ENCODE results near the gene EXOC3L2.

Gene EXOC3L2

DNA sequence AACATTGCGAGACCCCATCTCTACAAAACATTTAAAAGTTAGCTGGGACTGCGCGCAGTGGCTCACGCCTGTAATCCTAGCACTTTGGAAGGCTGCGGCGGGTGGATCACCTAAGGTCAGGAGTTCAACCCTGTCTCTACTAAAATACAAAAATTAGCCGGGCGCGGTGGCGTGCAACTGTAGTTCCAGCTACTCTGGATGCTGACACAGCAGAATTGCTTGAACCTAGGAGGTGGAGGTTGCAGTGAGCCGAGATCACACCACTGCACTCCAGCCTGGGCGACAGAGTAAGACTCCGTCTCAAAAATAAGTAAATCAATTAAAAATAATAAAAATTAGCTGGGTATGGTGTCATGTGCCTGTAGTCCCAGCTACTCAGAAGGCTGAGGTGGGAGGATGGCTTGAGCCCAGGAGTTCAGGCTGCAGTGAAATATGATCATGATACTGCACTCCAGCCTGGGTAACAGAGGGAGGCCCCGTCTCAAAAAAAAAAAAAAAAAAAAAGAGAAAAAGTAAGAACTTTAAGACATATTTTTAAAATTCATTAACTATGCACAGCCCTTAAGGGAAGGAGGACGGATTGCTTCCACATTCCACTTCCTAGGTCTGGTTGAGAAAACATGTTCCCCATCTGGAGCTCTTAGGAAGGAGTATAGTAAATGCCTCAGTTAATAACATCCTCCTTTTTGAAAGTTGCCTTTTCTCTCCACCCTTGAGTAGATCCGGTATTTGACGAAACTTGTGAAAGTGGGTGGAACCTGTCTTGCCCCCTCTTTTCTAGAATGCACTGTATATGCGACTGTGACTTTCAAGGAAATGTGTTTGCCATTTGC lies 26.1 kb downstream of the EXOC3L2 start:
- no peak for DNase-seq (ENCODE audit: low spot score)

DNA sequence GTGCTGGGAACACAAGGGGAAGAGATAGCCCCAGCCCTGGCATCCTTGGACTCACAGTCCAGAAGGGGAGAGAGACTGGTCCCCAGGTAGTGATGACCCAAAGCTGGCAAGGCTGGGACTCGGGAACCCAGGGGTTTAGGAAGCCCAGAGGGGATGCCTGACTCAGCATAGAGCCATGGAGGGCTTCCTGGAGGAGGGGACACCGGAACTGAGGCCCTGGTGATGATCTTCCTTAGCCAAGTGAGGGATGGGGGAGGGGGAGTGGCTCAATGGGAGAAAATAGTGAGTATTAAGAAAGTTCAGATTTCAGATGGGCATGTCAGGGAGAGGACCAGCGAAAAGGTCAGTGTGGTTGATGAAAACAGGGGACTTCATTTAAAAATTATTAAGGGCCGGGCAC lies 26.8 kb downstream of the EXOC3L2 start:
- no peak for DNase-seq (ENCODE audit: low spot score)

DNA sequence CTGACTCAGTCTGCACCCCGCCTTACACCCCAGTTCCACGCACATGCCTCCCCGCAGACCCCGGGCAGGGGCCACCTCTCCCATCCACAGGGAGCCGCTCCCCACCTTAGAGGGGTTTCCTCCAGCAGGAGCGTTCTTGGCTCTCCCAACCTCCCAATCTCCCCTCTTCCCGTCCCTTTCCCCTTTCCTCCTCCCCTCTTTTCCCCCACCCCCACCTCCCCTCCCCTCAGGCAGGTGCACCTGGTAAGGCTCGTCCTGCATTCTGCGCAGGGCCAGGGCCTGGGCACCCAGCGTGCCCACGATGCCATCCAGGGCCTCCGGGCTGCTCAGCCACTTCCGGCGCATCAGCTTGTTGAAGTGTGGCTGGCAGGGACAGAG lies 27.3 kb downstream of the EXOC3L2 start:
- DNase-seq (ENCODE audit: low spot score) = no peak

DNA sequence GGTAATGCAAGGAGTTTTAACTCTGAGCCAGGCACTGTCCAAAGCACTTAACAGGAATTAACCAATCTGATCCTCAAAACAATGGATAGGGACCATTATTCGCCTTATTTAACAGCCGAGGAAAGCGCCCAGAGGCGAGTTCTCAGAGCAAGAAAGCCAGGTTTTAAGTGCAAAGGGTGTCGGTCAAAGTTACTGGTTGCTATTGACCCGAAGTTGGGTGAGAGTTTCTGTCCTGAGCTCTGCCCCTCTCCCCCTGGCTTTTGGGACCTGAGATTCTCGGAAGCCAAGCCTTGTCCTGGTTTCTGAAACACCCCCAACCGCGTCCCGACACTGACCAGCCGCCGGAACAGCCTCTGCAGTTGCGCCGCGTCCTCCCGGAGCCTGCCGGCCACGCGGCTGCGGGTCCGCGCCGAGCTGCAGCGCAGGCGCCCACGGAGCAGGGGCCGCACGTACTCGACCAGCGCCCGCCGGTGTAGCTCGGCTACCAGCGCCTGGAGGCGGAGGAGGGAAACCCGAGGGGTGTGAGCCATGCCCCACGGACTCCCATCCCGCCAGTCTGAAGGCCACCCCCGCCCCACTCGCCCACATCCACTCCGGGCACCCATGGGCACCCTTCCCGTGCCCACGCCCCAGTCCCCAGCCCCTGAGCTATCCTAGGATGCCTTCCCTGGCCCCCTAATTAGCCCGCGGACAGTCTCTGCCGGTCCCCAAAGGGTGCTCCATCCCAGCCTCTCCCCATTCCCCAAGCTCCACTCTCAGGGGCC lies 27.8 kb downstream of the EXOC3L2 start:
- no peak for DNase-seq (ENCODE audit: low spot score)

DNA sequence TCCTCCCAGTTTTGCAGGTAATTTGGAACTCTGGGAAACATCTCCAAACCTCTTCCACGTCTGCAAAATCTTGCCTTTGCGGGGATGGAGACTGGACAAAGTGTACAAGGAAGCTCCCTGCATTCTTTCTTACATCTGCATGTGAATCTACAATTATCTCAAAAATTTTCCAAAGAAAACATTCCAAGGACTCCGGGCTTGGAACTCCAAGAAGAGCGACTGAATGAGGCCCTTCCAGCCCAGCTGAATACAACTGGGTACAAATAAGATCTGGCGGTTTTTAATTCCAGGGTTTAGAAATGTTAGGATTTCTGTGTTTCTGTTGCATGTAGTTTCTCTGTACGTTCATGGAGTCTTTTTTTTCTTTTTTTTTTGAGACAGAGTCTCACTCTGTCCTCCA lies 28.5 kb downstream of the EXOC3L2 start:
- no peak for DNase-seq (ENCODE audit: low spot score)

DNA sequence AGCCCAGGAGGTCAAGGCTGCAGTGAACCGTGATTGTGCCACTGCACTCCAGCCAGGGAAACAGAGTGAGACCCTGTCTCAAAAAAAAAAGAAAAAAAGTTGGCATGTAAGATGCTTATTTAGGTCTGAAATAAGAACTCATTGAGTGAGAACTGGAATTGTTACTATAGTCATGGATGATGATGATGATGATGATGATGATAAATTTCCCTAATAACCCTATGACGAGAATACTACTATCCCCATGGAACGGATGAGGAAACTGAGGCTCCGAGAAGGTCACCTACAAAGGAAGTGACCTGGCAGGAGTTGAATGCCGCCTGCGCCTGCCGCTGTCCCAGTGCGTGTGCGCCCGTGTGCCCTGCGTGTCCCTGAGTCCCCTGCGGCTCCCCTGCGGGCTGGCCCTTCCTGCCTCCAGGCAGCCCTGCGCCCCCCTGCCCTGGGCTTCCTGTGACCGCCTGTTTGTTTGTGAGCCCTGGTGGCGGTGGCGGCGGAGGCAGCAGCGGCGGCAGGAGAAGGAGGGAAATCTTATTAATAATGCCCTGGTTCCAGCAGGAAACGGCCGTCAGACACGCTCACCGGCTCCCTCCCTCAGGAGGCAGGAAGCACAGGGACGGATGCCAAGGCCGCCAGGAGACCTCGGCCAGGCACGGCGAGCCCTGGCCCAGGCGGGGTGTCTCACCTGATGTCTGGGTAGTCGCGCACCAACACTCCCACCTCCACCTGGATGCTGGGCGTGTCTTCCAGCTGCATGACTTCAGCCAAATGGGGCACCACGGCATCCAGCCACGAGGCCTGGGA lies 29.6 kb downstream of the EXOC3L2 start:
- DNase-seq (ENCODE audit: low spot score) = no peak

DNA sequence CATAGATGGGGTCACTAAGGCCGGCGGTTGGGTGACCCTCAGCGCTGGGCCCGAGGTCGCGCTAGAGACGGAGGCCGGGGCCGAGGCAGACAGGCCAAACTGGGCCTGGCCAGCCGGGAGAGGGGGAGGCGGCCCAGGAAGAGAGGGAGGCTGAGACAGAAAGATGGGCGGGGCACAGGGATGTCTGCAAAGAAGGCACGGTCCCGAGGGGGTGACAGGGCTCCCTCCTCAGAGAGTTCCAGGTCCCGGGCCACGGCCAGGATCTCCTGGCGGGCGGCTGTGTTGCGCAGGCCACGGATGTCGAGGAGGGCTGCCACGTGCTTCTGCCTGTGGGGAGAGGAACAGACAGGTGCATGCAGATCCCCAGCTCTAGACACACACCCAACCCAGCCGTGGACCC lies 32.2 kb downstream of the EXOC3L2 start:
- no peak for DNase-seq (ENCODE audit: low spot score)

DNA sequence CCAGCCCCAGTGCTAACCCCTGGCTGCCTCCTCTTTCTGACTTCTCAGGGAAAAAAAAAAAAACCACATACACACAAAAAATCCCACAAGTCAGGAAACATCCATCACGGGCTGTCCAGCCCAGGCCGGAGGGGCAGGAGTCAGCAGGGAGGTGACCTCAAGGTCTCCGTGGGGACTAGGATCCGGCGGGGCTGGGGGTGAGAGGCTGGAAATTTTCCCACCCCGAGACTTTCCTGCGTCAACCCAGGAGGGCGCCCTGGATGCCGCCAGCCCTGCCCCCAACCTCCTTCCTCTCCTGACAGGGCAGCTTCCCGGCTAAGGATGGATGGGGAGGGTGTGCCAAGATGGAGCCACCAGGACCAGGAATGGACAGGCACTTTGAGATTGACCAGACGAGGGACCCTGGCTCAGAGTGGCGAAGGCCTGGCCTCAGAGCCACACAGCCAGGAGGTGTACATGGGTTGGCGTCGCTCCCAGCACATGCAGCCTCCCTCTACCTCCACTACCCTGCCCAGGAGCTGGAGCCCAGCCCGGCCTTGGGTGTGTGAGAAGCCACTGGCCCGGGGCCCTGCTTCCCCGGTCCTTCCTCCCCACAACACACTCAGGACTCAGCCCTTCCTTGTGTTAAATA lies 33.3 kb downstream of the EXOC3L2 start:
- DNase-seq (ENCODE audit: low spot score) = peak; percentile 2

DNA sequence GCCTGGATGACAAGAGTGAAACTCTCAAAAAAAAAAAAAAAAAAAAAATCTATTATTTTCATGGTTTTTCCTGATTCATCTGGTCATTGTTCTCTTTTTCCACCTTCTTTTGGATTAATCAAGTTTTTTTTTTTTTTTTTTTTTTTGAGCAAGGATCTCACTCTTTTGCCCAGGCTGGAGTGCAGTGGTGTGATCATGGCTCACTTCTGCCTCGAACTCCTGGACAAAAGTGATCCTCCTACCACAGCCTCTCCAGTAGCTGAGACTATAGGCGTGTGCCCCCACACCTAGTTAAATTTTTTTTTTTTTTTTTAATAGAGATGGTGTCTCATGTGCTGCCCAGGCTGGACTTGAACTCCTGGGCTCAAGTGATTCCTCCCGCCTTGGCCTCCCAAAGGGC lies 38.9 kb downstream of the EXOC3L2 start:
- no peak for DNase-seq (ENCODE audit: low spot score)

DNA sequence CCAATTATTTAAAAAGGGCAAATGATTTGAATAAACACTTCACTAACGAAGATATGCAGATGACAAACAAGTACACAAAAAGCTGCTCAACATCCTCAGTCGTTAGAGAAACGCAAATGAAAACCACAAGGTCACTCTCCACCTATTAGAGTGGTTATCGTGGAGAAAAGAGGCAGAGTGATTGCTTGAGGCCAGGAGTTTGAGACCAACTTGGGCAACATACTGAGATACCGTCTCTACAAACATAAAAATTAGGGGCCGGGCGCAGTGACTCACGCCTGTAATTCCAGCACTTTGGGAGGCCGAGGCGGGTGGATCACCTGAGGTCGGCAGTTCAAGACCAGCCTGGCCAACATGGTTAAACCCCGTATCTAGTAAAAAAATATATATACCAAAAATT lies 39.4 kb downstream of the EXOC3L2 start:
- no peak for DNase-seq (ENCODE audit: low spot score)

DNA sequence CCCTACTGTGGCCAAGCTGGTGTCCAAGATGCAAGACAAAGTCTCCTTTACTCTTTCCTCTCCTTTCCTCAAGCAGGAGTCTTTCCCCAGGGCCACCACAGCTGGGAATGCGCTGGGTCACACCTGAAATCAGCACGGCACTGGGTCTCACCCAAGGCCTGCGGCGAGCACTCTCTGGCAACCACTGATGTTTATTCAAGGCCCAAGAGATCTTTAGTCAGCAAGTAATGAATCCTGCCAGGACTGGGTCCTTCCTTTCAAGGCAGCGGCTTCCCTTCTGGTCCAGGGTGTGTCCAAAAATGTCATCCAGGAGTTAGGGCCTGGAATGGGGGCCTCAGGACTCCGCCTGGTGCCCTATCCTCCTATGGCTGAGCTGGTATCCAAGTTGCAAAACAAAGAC lies 42.6 kb downstream of the EXOC3L2 start:
- DNase-seq (ENCODE audit: low spot score) = no peak

DNA sequence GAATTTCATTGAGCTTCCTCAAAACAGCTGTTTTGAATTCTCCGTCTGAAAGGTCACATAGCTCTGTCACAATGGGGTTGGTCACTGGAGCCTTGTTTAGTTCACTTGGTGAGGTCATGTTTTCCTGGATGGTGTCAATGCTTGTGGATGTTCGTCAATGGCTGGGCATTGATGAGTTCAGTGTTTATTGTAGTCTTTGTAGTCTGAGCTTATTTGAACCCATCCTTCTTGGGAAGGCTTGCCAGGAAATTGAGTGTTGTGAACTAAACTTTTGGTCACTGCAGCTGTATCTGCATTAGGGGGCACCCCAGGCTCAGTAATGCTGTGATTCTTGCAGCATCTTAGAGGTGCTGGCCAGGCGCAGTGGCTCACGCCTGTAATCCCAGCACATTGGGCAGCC lies 44.6 kb downstream of the EXOC3L2 start:
- no peak for DNase-seq (ENCODE audit: low spot score)

DNA sequence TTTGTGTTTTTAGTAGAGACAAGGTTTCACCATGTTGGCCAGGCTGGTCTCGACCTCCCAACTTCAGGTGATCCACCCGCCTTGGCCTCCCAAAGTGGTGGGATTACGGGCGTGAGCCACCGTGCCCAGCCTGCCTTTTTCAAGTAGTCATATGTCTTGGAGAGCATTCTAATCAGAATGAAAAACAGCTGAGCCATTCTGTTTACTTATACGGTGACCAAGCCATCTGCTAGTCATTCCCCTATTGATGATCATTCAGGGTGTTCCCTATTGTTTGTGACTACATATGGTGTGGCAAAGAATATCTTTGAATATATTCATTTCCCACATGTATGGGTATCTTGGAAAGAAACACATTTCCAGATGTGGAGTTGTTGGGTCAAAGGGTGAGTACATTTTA lies 49.4 kb downstream of the EXOC3L2 start:
- DNase-seq (ENCODE audit: low spot score) = peak; percentile 45

DNA sequence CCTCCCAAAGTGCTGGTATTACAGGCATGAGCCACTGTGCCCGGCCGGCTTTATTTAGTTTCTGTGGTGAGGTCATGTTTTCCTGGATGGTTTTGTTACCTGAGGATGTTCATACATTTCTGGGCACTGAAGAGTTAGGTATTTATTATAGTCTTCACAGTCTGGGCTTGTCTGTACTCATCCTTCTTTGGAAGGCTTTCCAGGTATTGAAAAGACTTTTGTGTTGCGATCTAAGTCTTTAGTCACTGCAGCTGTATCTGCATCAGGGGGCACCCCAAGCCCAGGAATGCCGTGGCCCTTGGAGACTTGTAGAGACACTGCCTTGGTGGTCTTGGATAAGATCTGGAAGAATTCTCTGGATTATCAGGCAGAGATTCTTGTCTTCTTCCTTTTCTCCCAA lies 53.8 kb downstream of the EXOC3L2 start:
- no peak for DNase-seq (ENCODE audit: low spot score)

DNA sequence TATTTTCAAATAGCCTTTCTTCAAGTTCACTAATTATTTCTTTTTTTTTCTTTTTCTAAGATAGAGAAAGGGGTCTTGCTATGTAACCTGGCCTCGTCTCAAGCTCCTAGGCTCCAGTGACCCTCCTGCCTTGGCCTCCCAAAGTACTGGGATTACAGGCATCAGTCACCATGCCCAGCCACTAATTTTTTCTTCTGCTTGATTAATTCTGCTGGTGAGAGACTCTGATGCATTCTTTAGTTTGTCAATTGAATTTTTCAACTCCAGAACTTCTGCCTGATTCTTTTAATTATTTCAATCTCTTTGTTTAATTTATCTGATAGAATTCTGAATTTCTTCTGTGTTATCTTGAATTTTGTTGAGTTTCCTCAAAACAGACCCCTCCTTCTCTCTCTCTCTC lies 55.2 kb downstream of the EXOC3L2 start:
- DNase-seq (ENCODE audit: low spot score) = no peak

DNA sequence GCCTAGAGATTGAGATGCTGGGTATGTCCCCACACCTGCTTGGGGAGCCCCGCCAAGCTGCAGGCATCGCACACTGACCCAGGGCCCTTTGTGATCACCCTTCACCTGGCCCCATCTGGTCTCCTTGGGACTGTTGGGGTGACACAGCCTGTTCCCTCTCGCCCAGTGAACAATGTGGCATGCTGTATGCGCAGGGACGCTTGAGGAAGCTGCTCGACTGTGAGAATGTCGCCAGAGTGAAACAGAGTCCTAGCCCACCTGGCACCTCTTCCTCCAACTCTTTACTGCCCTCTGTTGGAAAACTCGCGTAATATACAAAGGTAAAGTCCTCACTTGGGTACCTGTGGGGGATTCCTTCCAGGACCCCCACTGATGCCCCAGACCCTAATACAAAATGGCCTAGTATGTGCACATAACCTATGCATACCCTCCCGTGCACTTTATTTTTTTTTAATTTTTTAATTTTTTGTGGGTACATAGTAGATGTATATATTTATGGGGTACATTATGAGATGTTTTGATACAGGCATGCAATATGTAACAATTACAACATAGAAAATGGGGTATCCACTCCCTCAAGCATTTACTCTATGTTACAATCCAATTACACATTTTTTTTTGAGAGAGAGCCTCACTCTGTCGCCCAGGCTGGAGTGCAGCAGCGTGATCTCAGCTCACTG lies 57.6 kb downstream of the EXOC3L2 start:
- no peak for DNase-seq (ENCODE audit: low spot score)

DNA sequence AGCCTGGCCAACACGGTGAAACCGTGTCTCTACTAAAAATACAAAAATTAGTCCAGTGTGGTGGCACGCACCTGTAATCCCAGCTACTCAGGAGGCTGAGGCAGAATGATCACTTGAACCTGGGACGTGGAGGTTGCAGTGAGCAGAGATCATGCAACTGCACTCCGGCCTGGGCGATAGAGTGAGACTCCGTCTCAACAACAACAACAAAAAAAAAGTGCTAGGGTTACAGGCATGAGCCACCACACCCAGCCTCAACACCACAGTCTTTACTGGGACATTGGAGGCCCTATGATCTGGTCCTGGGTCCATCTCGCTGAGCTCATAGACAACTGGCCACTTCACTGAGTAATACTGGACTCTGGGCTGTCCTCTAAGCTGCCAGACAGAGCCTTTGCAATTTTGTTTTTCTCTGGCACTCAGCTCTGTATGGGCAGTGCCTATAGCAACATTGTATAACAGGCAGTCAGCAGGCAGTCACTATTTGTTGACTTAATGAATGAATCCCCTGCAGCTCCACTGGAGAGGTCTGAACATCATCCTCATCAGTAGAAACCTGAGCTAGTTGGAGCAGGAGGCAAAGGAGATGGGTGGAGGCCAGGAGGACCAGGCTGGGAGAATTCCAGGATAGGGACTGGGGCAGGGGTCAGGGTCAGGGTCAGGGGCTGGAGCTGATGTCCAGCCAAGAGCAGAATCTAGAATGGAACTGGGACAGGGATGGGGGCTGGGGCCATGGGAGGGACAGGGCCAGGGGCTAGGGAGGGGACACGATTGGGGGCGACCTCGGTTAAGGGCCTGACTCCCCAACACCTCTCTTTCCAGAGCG lies 58.5 kb downstream of the EXOC3L2 start:
- DNase-seq (ENCODE audit: low spot score) = no peak

DNA sequence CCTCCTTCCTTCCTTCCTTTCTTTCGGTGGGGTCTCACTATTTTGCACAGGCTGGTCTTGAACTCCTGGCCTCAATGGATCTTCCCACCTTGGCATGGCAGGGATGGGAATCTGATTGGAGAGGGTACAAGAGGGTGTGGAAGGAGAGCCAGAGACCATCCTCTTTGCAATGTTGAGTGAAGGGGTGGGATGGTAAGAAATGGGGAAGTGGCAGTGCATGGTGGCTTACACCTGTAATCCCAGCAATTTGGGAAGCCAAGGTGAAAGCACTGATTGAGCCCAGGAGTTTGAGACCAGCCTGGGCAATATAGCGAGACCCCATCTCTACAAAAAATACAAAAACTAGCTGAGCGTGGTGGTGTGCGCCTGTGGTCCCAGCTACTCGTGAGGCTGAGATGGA lies 61.1 kb downstream of the EXOC3L2 start:
- DNase-seq (ENCODE audit: low spot score) = no peak

DNA sequence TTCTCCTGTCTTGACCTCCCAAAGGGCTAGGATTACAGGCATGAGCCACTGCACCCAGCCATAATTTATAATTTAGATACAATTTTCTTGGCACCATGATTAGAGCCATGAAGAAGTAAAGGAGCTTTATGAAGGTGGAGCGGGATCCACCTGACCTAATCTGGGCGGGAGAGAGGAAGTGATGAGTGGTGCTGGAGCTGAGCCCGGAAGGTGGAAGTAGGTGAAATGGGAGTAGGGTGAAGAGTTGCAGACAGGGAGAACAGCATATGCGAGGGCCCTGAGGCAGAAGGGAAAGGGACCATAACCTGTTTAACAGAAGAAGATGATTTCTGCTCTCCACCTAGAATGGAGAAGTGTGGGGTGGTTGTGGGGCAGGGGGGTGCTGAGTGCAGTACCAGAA lies 62.4 kb downstream of the EXOC3L2 start:
- DNase-seq (ENCODE audit: low spot score) = no peak

DNA sequence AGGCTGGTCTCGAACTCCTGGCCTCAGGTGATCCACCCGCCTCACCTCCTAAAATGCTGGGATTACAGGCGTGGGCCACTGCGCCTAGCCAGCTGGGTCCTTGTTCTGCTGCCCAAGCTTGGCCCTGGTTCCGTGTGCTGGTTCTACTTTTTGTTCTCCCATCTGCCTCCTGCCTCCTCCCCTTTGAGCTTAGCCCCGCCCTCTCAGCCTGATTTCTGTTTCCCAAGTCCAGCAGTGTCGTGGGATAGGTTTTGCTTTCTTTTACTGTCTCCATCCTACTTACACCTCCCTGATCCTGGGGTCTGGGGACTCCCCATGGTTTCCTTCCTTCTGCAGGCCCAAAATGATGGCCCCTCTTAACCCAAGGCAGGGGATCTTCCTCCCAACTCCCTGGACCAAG lies 64.3 kb downstream of the EXOC3L2 start:
- no peak for DNase-seq (ENCODE audit: low spot score)

DNA sequence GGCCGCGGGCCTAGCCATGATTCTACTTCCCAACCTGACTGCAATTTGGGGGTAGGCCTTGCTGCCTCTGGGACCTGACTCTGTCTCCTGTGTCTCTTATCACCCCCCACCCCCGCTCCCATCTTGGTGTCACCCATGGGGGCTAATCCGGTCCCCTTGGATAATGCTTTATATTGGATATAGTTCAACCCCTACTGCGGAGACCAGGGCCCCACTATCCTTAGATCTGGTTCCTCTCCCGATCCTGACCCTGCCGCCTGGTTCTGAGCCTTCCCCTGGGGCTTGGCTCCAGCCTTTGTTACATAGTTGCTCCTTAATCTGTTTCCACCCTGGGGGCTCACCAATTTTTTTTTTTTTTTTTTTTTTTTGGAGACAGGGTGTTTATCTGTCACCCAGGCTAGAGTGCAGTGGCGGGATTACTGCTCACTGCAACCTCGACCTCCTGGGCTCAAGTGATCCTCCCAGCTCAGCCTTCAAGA lies 65.3 kb downstream of the EXOC3L2 start:
- no peak for DNase-seq (ENCODE audit: low spot score)
